GM18499 (cell line): ENCODE results near the gene MRPL10.

Experiments
- ATAC-seq: cut with Tn5 transposase; IDR thresholded peaks from one replicate; pipeline ENCODE4 v1.9.1; 2021; ENCODE audit warnings: moderate number of reproducible peaks; ENCODE audit not compliant: insufficient read depth, unreplicated experiment

MRPL10 gene

DNA sequence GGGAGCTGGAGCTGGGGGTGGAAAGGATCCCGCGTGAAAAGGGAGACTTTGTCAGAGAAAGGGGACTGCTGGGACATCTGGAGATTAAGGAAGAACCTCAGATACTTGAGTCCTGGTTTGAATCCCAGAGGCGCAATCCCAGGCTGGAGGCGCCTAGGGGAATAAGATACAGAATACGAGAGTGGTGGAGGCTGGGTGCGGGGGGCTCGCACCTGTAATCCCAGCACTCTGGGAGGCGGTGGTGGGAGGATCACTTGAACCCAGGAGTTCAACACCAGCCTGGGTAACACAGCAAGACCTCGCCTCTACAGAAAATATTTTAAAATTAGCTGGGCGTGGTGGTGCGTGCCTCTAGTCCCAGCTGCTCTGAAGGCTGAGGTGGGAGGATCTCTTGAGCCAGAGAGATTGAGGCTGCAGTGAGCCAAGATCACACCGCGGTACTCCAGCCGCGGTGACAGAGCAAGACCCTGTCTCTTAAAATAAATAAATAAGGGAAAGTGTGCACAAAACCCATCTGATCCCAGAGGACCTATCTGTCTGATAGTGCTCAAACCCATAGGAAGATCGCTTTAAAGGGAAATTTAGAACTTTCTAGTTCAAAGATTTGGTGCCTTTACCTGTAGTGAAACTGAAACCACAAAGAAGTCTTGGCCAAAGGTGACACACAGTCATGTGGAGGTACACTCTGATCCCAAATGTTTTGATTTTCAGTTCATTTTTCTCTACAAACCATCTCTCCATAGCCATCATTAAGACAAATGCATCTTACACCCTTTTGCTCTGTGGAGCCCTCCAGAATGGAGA is 10.3 kb upstream of the MRPL10 start:
- no peak for ATAC-seq

DNA sequence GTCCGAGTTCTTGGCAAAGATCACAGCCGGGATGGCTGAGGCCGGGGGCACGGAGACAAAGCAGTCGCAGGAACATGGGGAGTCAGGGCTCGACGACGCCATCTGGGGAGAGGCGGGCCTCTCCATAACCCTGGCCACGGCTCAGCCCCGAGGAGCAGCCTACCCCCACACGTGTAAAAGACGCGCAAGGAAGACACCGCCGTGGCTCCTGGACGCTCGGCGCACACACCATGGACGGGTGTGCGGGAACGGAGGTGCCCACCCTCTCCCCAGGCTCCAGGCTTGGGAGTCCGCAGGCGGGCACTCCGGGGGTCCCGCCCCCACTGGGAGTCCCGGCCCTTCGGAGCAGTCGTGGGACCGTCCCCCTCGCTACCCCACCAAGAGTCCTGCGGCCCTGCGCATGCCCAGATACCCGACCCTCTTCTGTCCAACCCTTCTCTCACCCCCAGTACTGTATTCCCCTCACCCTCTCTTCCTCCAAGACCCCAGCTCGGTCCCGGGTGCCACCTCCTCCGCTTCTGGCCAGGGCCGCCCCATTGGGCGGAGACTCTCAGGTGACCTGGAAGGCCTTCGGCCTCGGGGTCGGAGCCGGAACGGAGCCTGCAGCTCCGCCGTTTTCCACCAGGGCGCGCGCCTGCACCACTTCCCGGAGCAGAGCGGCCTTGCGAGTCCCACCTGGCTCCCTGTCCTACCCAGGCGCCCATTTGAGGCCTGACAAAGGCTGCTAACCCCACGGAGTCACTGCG is 9.6 kb upstream of the MRPL10 start, which contains the start of gene SCRN2:
Gene SCRN2, minus strand, starts transcription at position 532 of the 746 bp plus-strand sequence. Its CDS starts 430 bp downstream, at position 102.
- no peak for ATAC-seq

DNA sequence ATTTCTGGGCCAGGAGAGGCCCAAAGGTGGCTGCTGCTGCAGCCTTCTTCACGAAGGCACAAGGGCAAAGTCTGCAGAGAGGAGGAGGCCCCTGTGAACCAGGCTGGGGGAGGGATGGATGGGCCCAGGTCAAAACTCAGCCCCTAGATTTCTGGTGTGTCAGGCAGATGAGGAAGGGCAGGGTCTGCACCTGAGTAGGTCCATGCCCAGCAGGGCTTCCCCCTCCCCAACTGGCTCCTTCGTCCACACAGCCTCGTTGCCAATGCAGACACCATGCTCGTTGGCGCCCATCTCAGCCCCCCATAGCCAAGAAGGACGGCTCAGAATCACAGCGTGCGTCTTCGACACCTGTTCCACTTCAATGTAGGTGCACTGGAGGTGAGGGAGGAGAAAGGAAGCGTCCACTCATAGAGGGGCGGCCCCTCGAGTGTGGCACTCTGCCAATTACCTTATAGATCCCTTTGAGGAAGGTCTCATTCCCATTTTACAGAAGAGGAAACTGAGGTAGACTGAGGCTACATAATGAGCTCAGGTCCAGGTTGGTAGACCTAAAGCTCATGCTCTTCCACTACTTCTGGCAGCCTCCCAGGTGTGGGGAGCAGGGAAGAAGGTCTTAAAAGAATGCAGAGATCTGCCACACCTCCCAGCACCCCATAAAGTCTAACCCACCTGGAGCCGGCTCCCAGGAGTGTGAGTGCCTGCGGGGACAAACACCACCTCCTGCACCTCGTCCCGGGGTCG is 8.8 kb upstream of the MRPL10 start:
- no peak for ATAC-seq

DNA sequence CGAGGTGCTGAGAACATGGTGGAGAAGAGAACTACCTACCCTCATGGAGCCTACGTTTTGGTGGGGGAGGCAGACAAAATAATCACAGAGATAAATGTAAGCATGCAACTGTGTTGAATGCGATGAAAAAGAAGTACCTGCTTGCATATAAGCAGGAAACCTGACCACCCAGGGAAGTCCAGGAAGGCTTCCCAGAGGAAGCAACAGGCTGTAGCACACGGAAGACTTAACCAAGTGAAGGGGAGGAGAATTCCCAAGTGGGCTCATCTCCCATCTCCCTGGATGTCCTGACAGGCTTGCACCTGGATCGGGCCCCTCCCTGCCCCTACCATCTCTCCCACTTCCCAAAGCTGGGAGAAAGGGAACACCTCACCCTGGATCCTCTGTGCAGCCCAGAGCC is 7.7 kb upstream of the MRPL10 start:
- no peak for ATAC-seq

DNA sequence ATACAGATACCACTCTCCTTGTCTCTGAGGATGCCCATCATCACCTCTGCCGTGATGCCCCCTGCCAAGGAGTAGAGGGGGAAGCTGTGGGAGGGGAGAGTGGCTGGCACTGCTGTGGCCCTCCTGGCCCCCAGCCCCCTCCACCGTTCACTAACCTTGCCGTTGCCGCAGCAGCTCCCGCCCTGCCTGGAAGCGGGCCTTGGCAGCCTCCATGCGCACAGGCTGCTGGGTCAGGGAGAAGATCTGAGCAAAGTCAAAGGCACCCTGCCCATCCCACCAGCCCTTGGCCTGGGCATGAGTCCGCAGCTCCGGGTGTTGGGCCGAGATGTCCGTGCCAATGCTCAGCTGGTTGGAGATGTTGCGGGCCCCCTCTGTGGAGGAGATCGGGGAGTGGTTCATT is 7.3 kb upstream of the MRPL10 start:
- ATAC-seq = no peak

DNA sequence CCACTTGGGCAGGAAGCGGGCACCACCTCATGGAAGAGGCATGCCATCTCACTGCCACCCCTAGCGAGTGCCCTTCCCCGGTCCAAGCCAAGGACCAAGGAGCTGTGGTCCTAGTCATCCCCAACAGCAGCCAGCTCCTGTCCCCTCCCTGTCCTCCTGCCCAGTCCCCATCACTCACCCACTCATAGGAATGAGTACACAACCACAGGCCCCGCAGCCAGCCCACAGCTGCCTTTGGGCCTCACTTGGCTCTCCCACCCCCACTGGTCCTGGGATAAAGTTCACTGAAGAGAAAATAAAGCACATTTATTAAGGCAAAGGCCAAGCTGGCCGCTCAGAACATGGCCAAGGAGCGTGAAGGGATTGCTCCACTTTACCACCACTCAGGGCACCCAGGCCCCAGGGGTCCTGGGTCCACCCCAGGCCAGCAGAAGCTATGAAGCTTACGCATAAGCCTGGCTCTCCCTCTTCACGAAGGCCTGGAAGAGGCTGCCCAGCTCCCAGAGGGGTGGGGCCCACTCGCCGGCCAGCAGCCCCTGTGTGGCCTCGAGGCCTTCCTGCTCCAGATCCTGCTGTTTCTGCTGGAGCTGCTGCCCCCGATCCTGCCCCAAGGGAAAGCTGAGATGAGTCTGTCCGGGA is 6.2 kb upstream of the MRPL10 start:
- no peak for ATAC-seq

DNA sequence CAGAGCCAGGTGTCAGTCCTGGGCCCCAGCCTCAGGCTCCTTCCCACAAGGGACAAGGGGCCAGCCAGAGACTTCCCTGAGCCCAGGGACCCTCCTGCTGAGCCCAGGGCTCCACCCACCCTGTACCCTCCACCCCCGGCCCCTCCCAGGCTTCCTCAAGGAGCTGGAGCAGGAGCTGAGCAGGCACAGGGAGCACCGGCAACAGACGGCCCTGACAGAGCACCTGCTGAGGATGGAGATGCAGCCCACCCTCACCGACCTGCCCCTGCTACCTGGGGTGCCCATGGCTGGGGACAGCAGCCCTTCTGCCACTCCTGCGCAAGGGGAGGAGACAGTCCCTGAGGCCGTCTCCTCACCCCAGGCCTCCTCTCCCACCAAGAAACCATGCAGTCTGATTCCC is 5.3 kb upstream of the MRPL10 start:
- no peak for ATAC-seq

DNA sequence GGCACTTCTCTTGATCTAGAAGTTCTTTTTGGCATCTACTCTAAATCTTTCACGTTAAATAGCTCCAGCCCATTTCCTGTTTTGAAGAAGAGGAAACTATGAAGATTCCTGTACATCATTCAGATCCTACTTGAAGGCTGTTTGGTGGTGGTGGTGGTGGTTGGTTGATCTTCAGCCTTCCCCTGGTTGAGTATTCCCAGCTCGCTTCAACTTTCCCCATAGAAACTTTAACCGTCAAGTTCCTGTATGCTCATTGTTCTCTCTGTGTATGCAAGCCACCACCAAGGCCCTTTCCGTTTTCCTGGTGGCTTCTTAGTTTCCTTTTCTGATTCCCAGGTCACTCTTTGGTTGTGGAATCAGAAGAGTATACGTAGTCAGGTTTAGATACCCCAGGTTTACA is 3.4 kb upstream of the MRPL10 start:
- ATAC-seq = no peak

DNA sequence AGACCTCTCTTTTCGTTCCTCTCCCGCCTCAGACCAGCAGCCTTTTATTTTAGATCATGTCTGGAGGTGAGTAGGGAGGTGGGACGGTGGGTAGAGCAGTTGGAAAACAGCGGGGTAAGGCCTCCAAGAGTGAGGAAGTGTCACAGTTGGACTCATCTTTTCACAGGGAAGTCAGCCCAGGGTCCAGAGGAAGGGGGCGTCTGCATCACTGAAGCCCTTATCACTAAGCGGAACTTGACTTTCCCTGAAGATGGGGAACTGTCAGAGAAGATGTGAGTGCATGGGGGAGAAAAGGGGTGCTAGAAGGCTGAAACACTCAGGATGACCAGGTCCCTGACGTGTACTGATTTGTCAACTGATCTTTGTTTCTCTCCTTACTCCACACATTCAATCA is 590 bp upstream of the MRPL10 start:
- no peak for ATAC-seq

DNA sequence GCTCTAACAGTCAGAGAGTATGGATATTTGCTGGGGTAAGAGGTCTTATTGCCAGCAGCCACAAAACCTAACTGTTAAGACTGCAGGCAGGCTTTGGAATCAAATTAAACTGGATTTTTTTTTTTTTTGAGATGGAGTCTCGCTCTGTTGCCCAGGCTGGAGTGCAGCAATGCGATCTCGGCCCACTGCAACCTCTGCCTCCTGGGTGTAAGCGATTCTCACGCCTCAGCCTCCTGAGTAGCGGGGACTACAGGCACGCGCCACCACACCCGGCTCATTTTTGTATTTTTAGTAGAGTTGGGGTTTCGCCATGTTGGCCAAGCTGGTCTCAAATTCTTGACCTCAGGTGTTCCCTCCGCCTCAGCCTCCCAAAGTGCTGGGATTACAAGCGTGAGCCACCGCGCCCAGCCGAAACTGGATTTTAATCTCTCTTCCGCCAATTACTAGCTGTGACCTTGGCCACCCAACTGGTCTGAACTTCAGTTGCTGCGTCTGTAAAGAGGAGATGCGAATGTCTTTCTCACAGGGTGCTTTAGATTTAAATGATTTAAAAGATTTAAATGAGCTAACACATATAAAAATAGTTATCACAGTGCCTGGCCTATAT is 842 bp downstream of the MRPL10 start:
- no peak for ATAC-seq

DNA sequence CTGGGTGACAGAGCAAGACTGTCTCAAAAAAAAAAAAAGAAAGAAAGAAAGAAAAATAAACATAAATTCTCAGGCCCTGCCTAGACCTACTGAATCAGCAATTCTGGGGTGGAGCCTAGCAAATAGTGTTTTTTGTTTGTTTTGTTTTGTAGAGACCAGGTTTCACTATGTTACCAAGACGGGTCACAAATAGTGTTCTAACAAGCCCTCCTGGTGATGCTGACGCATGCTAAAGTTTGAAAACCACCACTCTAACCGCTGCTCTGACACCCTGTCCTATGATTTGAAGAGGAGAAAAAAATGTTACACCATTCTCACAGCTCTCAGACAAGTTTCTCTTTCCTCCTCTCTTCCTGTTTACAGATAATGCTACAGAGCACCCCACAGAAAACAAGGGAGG is 1.5 kb downstream of the MRPL10 start:
- no peak for ATAC-seq

DNA sequence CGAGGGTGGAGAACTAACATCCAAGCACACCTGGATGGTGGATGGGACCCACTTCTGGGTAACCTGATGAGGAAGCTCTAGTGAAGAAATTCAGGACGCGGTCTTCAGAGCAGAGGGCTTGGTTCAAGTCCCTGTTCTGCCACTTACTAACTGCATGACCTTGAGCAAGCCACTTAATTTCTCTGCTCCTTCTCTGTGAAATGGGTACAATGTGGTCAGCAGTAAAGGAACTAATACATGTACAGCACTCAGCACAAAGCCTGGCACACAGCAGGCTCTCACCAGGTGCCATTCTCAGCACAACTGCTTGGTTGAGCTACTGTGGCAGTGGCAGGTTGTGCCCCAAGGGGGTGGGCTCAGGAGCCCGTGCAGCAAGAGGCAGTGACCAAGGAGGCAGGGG is 7.8 kb downstream of the MRPL10 start:
- ATAC-seq = no peak

DNA sequence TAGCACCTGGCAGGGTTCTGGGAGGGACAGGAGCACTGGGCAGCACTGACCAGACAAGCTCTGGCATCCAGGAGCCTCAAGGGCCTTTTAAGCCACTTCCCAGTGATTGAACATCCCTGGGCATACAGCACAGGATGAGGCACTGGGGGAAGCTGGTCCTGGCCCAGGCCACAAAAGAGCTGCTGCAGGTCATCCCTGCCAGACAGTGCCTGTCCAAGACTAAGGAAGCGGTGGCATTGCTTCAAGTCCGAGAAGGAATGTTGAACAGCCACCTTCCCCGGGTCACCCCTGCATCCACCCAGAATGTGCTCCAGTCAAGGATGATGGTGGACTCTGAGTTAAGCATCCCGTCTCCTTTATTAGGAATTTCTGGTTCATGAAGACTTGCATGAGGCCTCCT is 8.6 kb downstream of the MRPL10 start:
- ATAC-seq = no peak

DNA sequence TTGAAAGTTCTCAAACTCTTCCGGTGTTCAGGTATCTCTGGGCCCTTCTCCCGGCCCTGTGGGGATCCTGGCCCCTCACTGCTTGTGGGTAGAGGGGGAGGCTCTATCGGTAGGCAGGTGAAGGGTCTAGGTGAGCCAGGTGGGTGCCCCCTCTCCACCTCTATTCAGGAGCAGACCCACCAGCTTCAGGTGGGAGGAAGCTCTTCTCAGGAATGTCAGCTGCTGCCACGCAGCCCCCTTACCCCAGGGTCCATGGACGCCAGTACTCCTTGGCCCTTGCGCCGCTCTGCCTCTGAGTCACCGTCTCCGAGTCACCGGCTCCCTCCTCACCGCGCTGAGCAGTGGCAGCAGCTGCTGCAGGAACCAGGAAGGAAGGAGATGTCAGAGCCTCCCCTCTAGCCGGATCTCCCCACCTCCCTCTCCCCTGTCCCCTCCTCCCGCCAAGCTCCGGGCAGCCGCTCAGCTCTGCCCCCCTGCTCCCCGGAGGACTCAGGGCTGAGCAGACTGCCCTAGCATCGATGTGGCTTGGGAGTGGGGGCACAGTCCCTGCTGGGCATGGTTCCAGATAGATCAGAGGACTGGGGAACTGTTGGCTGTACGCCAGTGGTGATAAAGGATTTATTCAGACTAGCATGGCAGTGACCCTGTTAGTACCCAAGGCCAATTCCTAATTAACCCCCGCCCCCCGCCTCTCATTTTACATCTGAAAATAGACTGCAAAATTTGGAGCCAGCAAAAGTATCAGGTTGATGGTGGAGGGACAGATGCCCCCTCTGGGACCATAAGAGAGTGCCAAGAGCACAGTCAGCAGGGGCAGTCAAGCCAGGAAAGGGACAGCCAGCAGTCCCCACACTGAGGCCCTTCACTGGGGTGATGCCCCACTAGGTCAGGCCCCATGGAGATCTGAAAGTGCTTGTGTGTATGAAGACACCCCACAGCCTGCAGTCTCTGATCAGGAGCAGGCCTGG is 9.6 kb downstream of the MRPL10 start, which contains the start of gene OSBPL7:
Gene OSBPL7, minus strand, starts transcription at position 371 of the 968 bp plus-strand sequence. CDS start 1,516 bp downstream, outside the sequence.
- ATAC-seq = no peak

DNA sequence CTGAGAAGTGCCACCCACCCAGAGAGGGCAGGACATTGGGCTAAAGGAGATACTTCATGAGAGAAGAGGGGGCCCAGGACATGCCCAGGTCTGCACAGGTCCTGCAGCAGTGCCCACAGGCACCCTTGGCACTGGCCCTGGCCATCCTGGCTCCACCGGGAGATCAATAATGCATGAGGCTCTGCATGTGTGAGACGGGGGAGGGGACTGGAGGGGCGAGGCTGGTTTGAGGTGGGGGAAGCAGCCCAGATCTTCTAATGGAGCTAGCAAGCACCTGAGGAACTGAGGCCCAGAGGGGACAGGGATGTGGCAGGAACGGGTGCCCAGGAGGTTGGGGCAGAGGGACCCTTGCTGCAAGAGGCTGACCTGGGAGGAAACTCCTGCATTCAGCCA is 10.3 kb downstream of the MRPL10 start:
- ATAC-seq = no peak

DNA sequence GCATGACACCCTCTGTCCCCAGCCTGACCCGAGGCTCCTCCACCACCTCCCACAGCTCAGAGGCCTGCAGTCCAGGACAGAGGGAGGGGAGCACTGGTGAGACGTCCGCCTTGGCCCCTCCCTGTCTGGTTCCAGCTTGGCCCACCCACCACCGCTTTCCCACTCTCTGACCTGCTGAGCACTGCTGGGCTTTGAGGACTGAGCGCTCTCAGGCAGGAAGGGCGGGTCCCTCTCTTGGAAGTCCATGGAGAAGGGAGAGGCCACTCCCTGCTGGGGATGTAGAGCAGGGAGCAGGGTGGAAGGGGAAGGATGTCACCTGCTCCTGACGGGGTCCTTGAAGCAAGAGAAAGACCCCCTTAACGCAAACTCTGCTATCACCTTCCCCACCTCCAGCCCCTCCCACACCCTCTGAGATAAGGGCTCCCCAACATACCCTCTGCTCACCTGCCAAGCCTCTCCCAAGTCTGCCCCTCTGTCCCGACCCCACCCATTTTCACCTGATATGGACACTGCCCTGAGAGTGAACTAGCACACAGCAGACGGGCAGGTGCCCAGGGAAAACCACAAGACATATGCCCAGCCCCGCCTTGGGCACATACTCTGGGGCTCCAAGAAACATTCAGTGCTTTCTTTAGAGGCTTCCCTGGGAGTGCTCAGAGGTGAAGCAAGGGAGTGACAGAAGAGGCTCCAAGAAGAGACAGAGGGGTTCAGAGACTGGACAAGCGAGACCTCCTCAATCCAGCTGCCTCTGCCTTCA is 11.1 kb downstream of the MRPL10 start:
- ATAC-seq = no peak

DNA sequence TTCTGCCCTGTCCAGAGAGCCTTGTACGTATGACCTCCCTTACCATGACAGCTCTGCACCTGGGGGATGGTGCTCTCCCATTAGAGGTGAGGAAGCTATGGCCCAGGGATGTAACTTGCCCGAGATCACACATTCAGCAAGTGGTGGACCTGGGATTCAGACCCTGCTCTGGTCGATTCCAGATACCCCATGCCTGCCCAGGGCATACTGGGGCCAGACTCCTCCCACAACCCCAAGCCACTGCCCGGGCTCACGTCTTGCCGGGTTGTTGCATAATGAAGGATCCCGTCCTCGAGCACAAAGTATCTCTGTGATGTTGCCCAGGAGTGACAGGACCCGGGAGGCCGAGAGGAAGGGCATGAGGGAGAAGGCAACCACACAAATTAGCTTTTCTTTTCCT is 11.9 kb downstream of the MRPL10 start:
- ATAC-seq = no peak

DNA sequence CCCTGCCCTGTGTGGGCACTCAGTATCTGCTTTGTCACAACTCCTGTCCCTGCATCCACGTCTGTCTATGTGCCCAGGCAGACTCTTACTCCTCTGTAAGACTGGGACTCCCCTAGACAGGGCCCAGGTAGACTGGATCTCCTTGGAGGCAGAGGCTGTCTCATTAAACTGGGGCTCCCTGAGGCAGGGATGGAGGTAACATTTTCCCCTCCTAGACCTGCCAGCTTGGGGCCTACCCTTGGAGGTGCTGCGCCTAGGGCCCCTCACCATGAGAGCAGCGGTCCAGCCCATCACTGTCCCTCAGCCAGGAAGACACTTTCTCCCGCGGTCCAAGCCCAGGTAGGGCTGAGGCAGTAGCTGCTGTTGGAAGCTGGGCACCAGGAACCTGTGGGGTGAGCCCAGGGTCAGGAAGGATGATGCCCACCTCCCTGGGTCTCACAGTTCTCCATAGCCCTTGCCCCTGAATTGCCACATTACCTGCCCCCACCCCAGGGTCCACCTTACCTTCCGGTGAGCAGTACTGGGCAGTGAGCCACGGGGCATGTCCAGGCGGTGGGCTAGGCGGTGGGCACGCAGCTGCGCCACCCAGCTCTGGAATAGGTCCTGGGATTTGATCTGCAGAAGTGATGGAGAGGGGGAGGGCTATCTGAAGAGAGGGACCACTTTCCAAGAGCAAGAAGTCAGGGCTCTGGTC is 13.2 kb downstream of the MRPL10 start:
- ATAC-seq = no peak
